Sigmoid colon (tissue), 7 donors: Measurements from ENCODE around the gene RHOH. TPM values are rescaled to one million over a fixed set of nuclear protein-coding genes. Genes with fewer than 3 reads are reported as not detected.

Experiments
- DNase-seq: peaks from one replicate; pipeline ENCODE4 v3.0.0-alpha.2; 2019
- H3K27ac ChIP-seq, 4 donors: fragments of 200-600 bp; sonication (generic); one replicate each; pipeline ENCODE4 v1.5.1; 2016 to 2019; ENCODE audit warnings: mild to moderate bottlenecking in 1 of 4
- H3K27me3 ChIP-seq, 3 donors: fragments of 200-600 bp; sonication (generic); one replicate each; pipeline ENCODE4 v1.5.1; 2019; ENCODE audit warnings: mild to moderate bottlenecking in 1 of 3
- H3K36me3 ChIP-seq, 4 donors: fragments of 200-600 bp; sonication (generic); one replicate each; pipeline ENCODE4 v1.5.1; 2016 to 2019
- H3K4me1 ChIP-seq, 4 donors: fragments of 200-600 bp; sonication (generic); one replicate each; pipeline ENCODE4 v1.5.1; 2017 to 2019
- H3K4me3 ChIP-seq, 4 donors: fragments of 200-600 bp; sonication (generic); one replicate each; pipeline ENCODE4 v1.5.1; 2017 to 2019; ENCODE audit warnings: mild to moderate bottlenecking in 2 of 4, moderate library complexity in 1 of 4
- H3K9me3 ChIP-seq, 4 donors: fragments of 200-600 bp in 3 of 4; sonication (generic) in 3 of 4; one replicate each; pipeline versions ENCODE4 v1.5.1 to v1.6.1; 2013 to 2019
- CTCF ChIP-seq, 4 experiments: fragments of 450-650 bp in 3 of 4; fragments of 200-600 bp in 1 of 4; IDR thresholded peaks; one replicate each; pipeline ENCODE4 v1.5.1; 2016 to 2019; ENCODE audit warnings: antibody characterized with exemption in 4 of 4, mild to moderate bottlenecking in 3 of 4, moderate library complexity in 2 of 4
- EP300 ChIP-seq, 4 donors: sonication (generic); formaldehyde crosslinking; IDR thresholded peaks; one replicate each; pipeline ENCODE4 v1.6.1; 2017; ENCODE audit warnings: antibody characterized with exemption in 4 of 4
- POLR2A ChIP-seq, 2 donors: fragments of 450-650 bp; IDR thresholded peaks; one replicate each; pipeline ENCODE4 v1.6.1; 2016; ENCODE audit warnings: antibody characterized with exemption in 2 of 2, mild to moderate bottlenecking in 2 of 2, moderate library complexity in 2 of 2
- POLR2AphosphoS5 ChIP-seq, 4 donors: sonication (generic); formaldehyde crosslinking; IDR thresholded peaks; one replicate each; pipeline ENCODE4 v1.6.1; 2017; ENCODE audit warnings: antibody characterized with exemption in 4 of 4
- WGBS, 2 donors: extraction: QIAGEN DNeasy Blood & Tissue Kit; methylation state at CpG; one replicate each; pipeline ENCODE4 v1.1.7; 2013; 5-methylcytosine and 5-hydroxymethylcytosine counted together
- intact Hi-C: fragments of 100-400 bp; cut with DNase I; formaldehyde crosslinking; loops from one replicate; pipeline ENCODE4 v1.15.1; 2023
- polyA plus RNA-seq, 3 donors: library from polyadenylated mRNA; stranded (reverse); fragments of 200-250 nt; gene quantifications; one replicate each; pipeline ENCODE4 v1.2.3, GENCODE V29; 2013
- total RNA-seq, 4 donors: library from RNA; depleted of rRNA; stranded (reverse); fragments of >200 nt; gene quantifications; one replicate each; pipeline ENCODE4 v1.1.0, GENCODE V29; 2016
- donor health status: healthy with polysubstance abuse.
- donor health status: Bipolar disorder and iron deficiency.
- donor health status: healthy.

RHOH gene
- total and polyA plus RNA-seq, 7 donors, result 0.49 to 38.8 (median 1.4) TPM

- H3K9me3 ChIP-seq, result no peaks in the 10 kb centered on the region
- intact Hi-C loops, result no loop called here
- H3K27me3 ChIP-seq, result no peaks in the 10 kb centered on the region
- no peak for DNase-seq
- TF ChIP-seq CTCF (IDR thresholded peaks at IDR 0.05) (no peak), POLR2AphosphoS5 (IDR thresholded peaks at IDR 0.05) (no peak), POLR2A (IDR thresholded peaks at IDR 0.05) (no peak), EP300 (IDR thresholded peaks at IDR 0.05) (no peak)
- WGBS, 2 donors, result 63 to 84% methylated on average over 8 of the region's 8 CpGs
- no peaks in the 10 kb centered on the region for H3K36me3 ChIP-seq
- H3K27ac ChIP-seq, result no peak overlapping the region
- no peak overlapping the region for H3K4me3 ChIP-seq
- H3K4me1 ChIP-seq, result no peaks in the 10 kb centered on the region
Measured at GRCh38 chr4:40196272-40196671, 559 bp upstream of the RHOH start.

- no peak for DNase-seq
- Histone ChIP-seq H3K4me1 (no peaks in the 10 kb centered on the region), H3K27ac (no peak overlapping the region), H3K27me3 (no peaks in the 10 kb centered on the region), H3K9me3 (no peaks in the 10 kb centered on the region), H3K36me3 (no peaks in the 10 kb centered on the region), H3K4me3 (no peak overlapping the region)
- 52 to 73% methylated on average over 15 of the region's 15 CpGs for WGBS, 2 donors
- TF ChIP-seq POLR2A (IDR thresholded peaks at IDR 0.05) (no peak), CTCF (IDR thresholded peaks at IDR 0.05) (no peak), EP300 (IDR thresholded peaks at IDR 0.05) (no peak), POLR2AphosphoS5 (IDR thresholded peaks at IDR 0.05) (no peak)
- intact Hi-C loops, result no loop called here
Measured at GRCh38 chr4:40197879-40198689, 1.3 kb downstream of the RHOH start.

- intact Hi-C loops, result no loop called here
- Histone ChIP-seq H3K36me3 (no peaks in the 10 kb centered on the region), H3K27me3 (no peaks in the 10 kb centered on the region), H3K27ac (no peak overlapping the region), H3K4me3 (no peak overlapping the region), H3K4me1 (no peaks in the 10 kb centered on the region), H3K9me3 (no peaks in the 10 kb centered on the region)
- TF ChIP-seq EP300 (IDR thresholded peaks at IDR 0.05) (no peak), POLR2AphosphoS5 (IDR thresholded peaks at IDR 0.05) (no peak), CTCF (IDR thresholded peaks at IDR 0.05) (no peak), POLR2A (IDR thresholded peaks at IDR 0.05) (no peak)
- no peak for DNase-seq
- WGBS, 2 donors, result 52 to 70% methylated on average over 6 of the region's 6 CpGs
Measured at GRCh38 chr4:40199179-40199670, 2.4 kb downstream of the RHOH start.

- TF ChIP-seq CTCF (IDR thresholded peaks at IDR 0.05), result no peak
- no peak for TF ChIP-seq EP300 (IDR thresholded peaks at IDR 0.05)
- TF ChIP-seq POLR2AphosphoS5 (IDR thresholded peaks at IDR 0.05), result peak in 1 of 4 donors; percentile 21
- no peak for TF ChIP-seq POLR2A (IDR thresholded peaks at IDR 0.05)
- H3K9me3 ChIP-seq, result no peaks in the 10 kb centered on the region
- no peaks in the 10 kb centered on the region for H3K4me1 ChIP-seq
- WGBS, 2 donors, result 47 to 66% methylated on average over 15 of the region's 15 CpGs
- H3K4me3 ChIP-seq, result peak overlapping the region in 1 of 4 donors; percentile 4
- no peak for DNase-seq
- intact Hi-C loops, result no loop called here
- no peaks in the 10 kb centered on the region for H3K27me3 ChIP-seq
- no peak overlapping the region for H3K27ac ChIP-seq
- no peaks in the 10 kb centered on the region for H3K36me3 ChIP-seq
Measured at GRCh38 chr4:40199999-40200874, 3.4 kb downstream of the RHOH start.
